Trophoblast cell (in vitro differentiated cells and primary cell): Measurements from ENCODE around the gene ZNF397.

Experiments used
- DNase-seq, 2 donors: peaks; one replicate each; pipeline ENCODE4 v3.0.0-alpha.2; 2016
- H2AFZ ChIP-seq: 2 replicates; pipeline ENCODE4 v1.6.1; 2013; ENCODE audit warnings: low read length, moderate library complexity, mild to moderate bottlenecking; ENCODE audit not compliant: insufficient read depth, poor library complexity
- H2AK5ac ChIP-seq: 2 replicates; pipeline ENCODE4 v1.6.1; 2013; ENCODE audit warnings: mild to moderate bottlenecking, low read length
- H2BK120ac ChIP-seq: 2 replicates; pipeline ENCODE4 v1.6.1; 2013; ENCODE audit warnings: low read length, mild to moderate bottlenecking, moderate library complexity; ENCODE audit not compliant: insufficient read depth, poor library complexity
- H2BK12ac ChIP-seq: 2 replicates; pipeline ENCODE4 v1.6.1; 2013; ENCODE audit warnings: mild to moderate bottlenecking, low read length, moderate library complexity
- H2BK5ac ChIP-seq: 2 replicates; pipeline ENCODE4 v1.6.1; 2013; ENCODE audit warnings: low read length, low read depth, moderate library complexity, mild to moderate bottlenecking; ENCODE audit not compliant: poor library complexity
- H3K14ac ChIP-seq: 2 replicates; pipeline ENCODE4 v1.6.1; 2013; ENCODE audit warnings: mild to moderate bottlenecking, low read length
- H3K18ac ChIP-seq: 2 replicates; pipeline ENCODE4 v1.6.1; 2013; ENCODE audit warnings: mild to moderate bottlenecking, low read length
- H3K23ac ChIP-seq: 2 replicates; pipeline ENCODE4 v1.6.1; 2013; ENCODE audit warnings: low read length
- H3K27ac ChIP-seq: 2 replicates; pipeline ENCODE4 v1.5.1; 2013; ENCODE audit warnings: low read depth, mild to moderate bottlenecking, inconsistent platforms, low read length, moderate library complexity
- H3K27me3 ChIP-seq: 2 replicates; pipeline ENCODE4 v1.6.1; 2013; ENCODE audit warnings: inconsistent platforms, mild to moderate bottlenecking, low read length, moderate library complexity; ENCODE audit not compliant: insufficient read depth
- H3K36me3 ChIP-seq, 2 experiments: 1 replicate in 1 of 2; 2 replicates in 1 of 2; pipeline ENCODE4 v1.6.1; 2013; ENCODE audit warnings: low read length in 2 of 2, mild to moderate bottlenecking in 2 of 2, moderate library complexity in 1 of 2; ENCODE audit not compliant: insufficient read depth in 2 of 2, control insufficient read depth in 1 of 2
- H3K4ac ChIP-seq: 2 replicates; pipeline ENCODE4 v1.6.1; 2013; ENCODE audit warnings: low read depth, mild to moderate bottlenecking, low read length, moderate library complexity
- H3K4me1 ChIP-seq, 2 experiments: 1 replicate in 1 of 2; 2 replicates in 1 of 2; pipeline ENCODE4 v1.6.1; 2013; ENCODE audit warnings: low read length in 2 of 2, mild to moderate bottlenecking in 2 of 2, moderate library complexity in 1 of 2; ENCODE audit not compliant: insufficient read depth in 2 of 2, control insufficient read depth in 1 of 2
- H3K4me2 ChIP-seq: 2 replicates; pipeline ENCODE4 v1.6.1; 2013; ENCODE audit warnings: inconsistent platforms, mild to moderate bottlenecking, low read length, moderate library complexity
- H3K4me3 ChIP-seq: 2 replicates; pipeline ENCODE4 v1.5.1; 2013; ENCODE audit warnings: mild to moderate bottlenecking, low read depth, low read length, inconsistent platforms
- H3K79me1 ChIP-seq: one replicate; pipeline ENCODE4 v1.6.1; 2013; ENCODE audit warnings: low read length
- H3K79me2 ChIP-seq: 2 replicates; pipeline ENCODE4 v1.6.1; 2013; ENCODE audit warnings: low read length, mild to moderate bottlenecking; ENCODE audit not compliant: control insufficient read depth, insufficient read depth, poor library complexity
- H3K9ac ChIP-seq: 2 replicates; pipeline ENCODE4 v1.6.1; 2013; ENCODE audit warnings: mild to moderate bottlenecking, low read length
- H3K9me3 ChIP-seq: 2 replicates; pipeline ENCODE4 v1.6.1; 2013; ENCODE audit warnings: low read depth, mild to moderate bottlenecking, control low read depth, inconsistent platforms, low read length; ENCODE audit not compliant: insufficient read depth
- H4K12ac ChIP-seq: 2 replicates; pipeline ENCODE4 v1.6.1; 2013; ENCODE audit warnings: low read depth, mild to moderate bottlenecking, low read length, moderate library complexity
- H4K8ac ChIP-seq: 2 replicates; pipeline ENCODE4 v1.6.1; 2013; ENCODE audit warnings: low read depth, mild to moderate bottlenecking, low read length, moderate library complexity
- H4K91ac ChIP-seq: one replicate; pipeline ENCODE4 v1.6.1; 2013; ENCODE audit warnings: low read depth, mild to moderate bottlenecking, low read length, moderate library complexity
- WGBS: extraction: QIAGEN DNeasy Blood & Tissue Kit; methylation state at CpG from one replicate; pipeline ENCODE4 v1.1.7; 2013; ENCODE audit warnings: missing lambda C conversion rate; ENCODE audit not compliant: insufficient read length, insufficient coverage; ENCODE audit errors: extremely low coverage; 5-methylcytosine and 5-hydroxymethylcytosine counted together

The ZNF397 gene

GRCh38 chr18:35236571-35237363, 4.1 kb upstream of the ZNF397 start:
- no peak overlapping the region for H2BK120ac ChIP-seq
- no peak overlapping the region for H3K9ac ChIP-seq
- H4K8ac ChIP-seq: no peak overlapping the region
- H3K4me1 ChIP-seq: no peaks in the 10 kb centered on the region
- H2AK5ac ChIP-seq: no peak overlapping the region
- H3K9me3 ChIP-seq: no peaks in the 10 kb centered on the region
- no peak overlapping the region for H2AFZ ChIP-seq
- H2BK12ac ChIP-seq: no peak overlapping the region
- no peak overlapping the region for H3K23ac ChIP-seq
- H3K18ac ChIP-seq: no peak overlapping the region
- H4K91ac ChIP-seq: no peak overlapping the region
- no peak overlapping the region for H3K4me2 ChIP-seq
- no peak overlapping the region for H2BK5ac ChIP-seq
- H3K79me1 ChIP-seq: peaks cover 5% of the 10 kb centered on the region
- no peak overlapping the region for H3K4me3 ChIP-seq
- H4K12ac ChIP-seq: no peak overlapping the region
- no peak overlapping the region for H3K14ac ChIP-seq
- H3K79me2 ChIP-seq: no peaks in the 10 kb centered on the region
- no CpG with 5 or more reads among the region's 1 CpG for whole genome bisulfite sequencing
- no peak overlapping the region for H3K27ac ChIP-seq
- no peaks in the 10 kb centered on the region for H3K27me3 ChIP-seq
- no peak overlapping the region for H3K4ac ChIP-seq
- DNase-seq: no peak
- no peaks in the 10 kb centered on the region for H3K36me3 ChIP-seq

- no peak overlapping the region for H3K4me3 ChIP-seq
- H4K8ac ChIP-seq: no peak overlapping the region
- no peak overlapping the region for H3K27ac ChIP-seq
- no peak overlapping the region for H2AK5ac ChIP-seq
- no peak overlapping the region for H3K23ac ChIP-seq
- WGBS: no CpG with 5 or more reads among the region's 1 CpG
- H3K4me2 ChIP-seq: no peak overlapping the region
- no peak overlapping the region for H3K14ac ChIP-seq
- DNase-seq: no peak
- no peaks in the 10 kb centered on the region for H3K27me3 ChIP-seq
- no peak overlapping the region for H3K9ac ChIP-seq
- no peak overlapping the region for H2AFZ ChIP-seq
- no peak overlapping the region for H2BK120ac ChIP-seq
- H3K18ac ChIP-seq: no peak overlapping the region
- peaks cover 0 to 2% of the 10 kb centered on the region in 2 experiments for H3K4me1 ChIP-seq
- peaks cover 3 to 10% of the 10 kb centered on the region in 2 experiments for H3K36me3 ChIP-seq
- no peak overlapping the region for H2BK5ac ChIP-seq
- no peak overlapping the region for H4K12ac ChIP-seq
- no peaks in the 10 kb centered on the region for H3K79me2 ChIP-seq
- no peak overlapping the region for H4K91ac ChIP-seq
- H3K79me1 ChIP-seq: peaks cover 5% of the 10 kb centered on the region
- no peak overlapping the region for H2BK12ac ChIP-seq
- no peaks in the 10 kb centered on the region for H3K9me3 ChIP-seq
- H3K4ac ChIP-seq: no peak overlapping the region
Observed at GRCh38 chr18:35239314-35239713, 1.5 kb upstream of the ZNF397 start.

GRCh38 chr18:35241448-35241804, 592 bp downstream of the ZNF397 start:
- Histone ChIP-seq H3K79me2 (no peaks in the 10 kb centered on the region), H3K79me1 (peaks cover 5% of the 10 kb centered on the region), H3K18ac (no peak overlapping the region), H3K4me2 (peak overlapping the region; percentile 69), H3K4me1 (peaks cover 0 to 2% of the 10 kb centered on the region in 2 experiments), H3K27me3 (no peaks in the 10 kb centered on the region), H3K27ac (peak overlapping the region; percentile 98), H3K9ac (no peak overlapping the region), H2BK12ac (no peak overlapping the region), H3K36me3 (peaks cover 3 to 17% of the 10 kb centered on the region in 2 experiments), H3K4me3 (peak overlapping the region; percentile 69), H2AFZ (no peak overlapping the region), H3K4ac (no peak overlapping the region), H4K91ac (no peak overlapping the region), H3K23ac (no peak overlapping the region), H3K9me3 (no peaks in the 10 kb centered on the region), H2AK5ac (no peak overlapping the region), H2BK120ac (no peak overlapping the region), H4K8ac (no peak overlapping the region), H4K12ac (no peak overlapping the region), H2BK5ac (no peak overlapping the region), H3K14ac (no peak overlapping the region)
- peak in 1 of 2 donors; percentile 77 for DNase-seq
- no CpG with 5 or more reads among the region's 5 CpGs for WGBS

GRCh38 chr18:35242426-35242825, 1.6 kb downstream of the ZNF397 start:
- Histone ChIP-seq H3K27me3 (no peaks in the 10 kb centered on the region), H3K23ac (no peak overlapping the region), H3K4me2 (no peak overlapping the region), H2AK5ac (no peak overlapping the region), H3K18ac (peak overlapping the region; percentile 35), H4K91ac (no peak overlapping the region), H3K9ac (peak overlapping the region; percentile 55), H4K12ac (no peak overlapping the region), H3K14ac (no peak overlapping the region), H2BK12ac (no peak overlapping the region), H3K4me1 (peaks cover 2% of the 10 kb centered on the region in 2 experiments), H3K4ac (no peak overlapping the region), H3K79me2 (no peaks in the 10 kb centered on the region), H2BK5ac (no peak overlapping the region), H3K79me1 (peaks cover 5% of the 10 kb centered on the region), H3K27ac (no peak overlapping the region), H2AFZ (no peak overlapping the region), H2BK120ac (peak overlapping the region; percentile 11), H3K9me3 (no peaks in the 10 kb centered on the region), H4K8ac (no peak overlapping the region), H3K36me3 (peaks cover 3 to 23% of the 10 kb centered on the region in 2 experiments), H3K4me3 (no peak overlapping the region)
- peak; percentile 65 to 72 for DNase-seq
- no CpG with 5 or more reads among the region's 6 CpGs for WGBS
